SK-N-SH treated with all-trans-retinoic acid at 6 μM for 48 hours (cell line): Measurements from ENCODE around the gene TRAPPC4.

ENCODE experiments used
- ARNTL ChIP-seq: fragments of 450-650 bp; formaldehyde crosslinking; IDR thresholded peaks from 2 replicates; pipeline ENCODE4 v1.5.0; 2020; ENCODE audit warnings: low read depth, mild to moderate bottlenecking, moderate library complexity, borderline replicate concordance
- CSDC2 ChIP-seq: fragments of 250-450 bp; sonication (Bioruptor Pico); IDR thresholded peaks from 2 replicates; pipeline ENCODE4 v1.5.0; 2020; ENCODE audit warnings: mild to moderate bottlenecking, moderate library complexity
- GLIS3 ChIP-seq: fragments of 250-450 bp; sonication (Bioruptor Pico); IDR thresholded peaks from 2 replicates; pipeline ENCODE4 v1.5.0; 2020; ENCODE audit warnings: mild to moderate bottlenecking, moderate library complexity
- ISL1 ChIP-seq: fragments of 250-450 bp; sonication (Bioruptor Pico); IDR thresholded peaks from 2 replicates; pipeline ENCODE4 v2.1.2; 2022; ENCODE audit warnings: mild to moderate bottlenecking, moderate library complexity
- PPARA ChIP-seq: fragments of 250-450 bp; sonication (Bioruptor Pico); IDR thresholded peaks from 2 replicates; pipeline ENCODE4 v1.5.0; 2020; ENCODE audit warnings: mild to moderate bottlenecking, borderline replicate concordance
- TOX ChIP-seq: fragments of 250-450 bp; sonication (Bioruptor Pico); IDR thresholded peaks from 2 replicates; pipeline ENCODE4 v1.8.0; 2021; ENCODE audit warnings: mild to moderate bottlenecking, moderate library complexity, borderline replicate concordance
- ZFP3 ChIP-seq: fragments of 250-450 bp; sonication (Bioruptor Pico); IDR thresholded peaks from 2 replicates; pipeline ENCODE4 v1.5.0; 2020; ENCODE audit warnings: mild to moderate bottlenecking, moderate library complexity
- ZFP30 ChIP-seq: fragments of 450-650 bp; formaldehyde crosslinking; IDR thresholded peaks from 2 replicates; pipeline ENCODE4 v1.5.0; 2022; ENCODE audit warnings: mild to moderate bottlenecking, moderate library complexity
- ZNF565 ChIP-seq: fragments of 450-650 bp; formaldehyde crosslinking; conservative IDR thresholded peaks from 2 replicates; pipeline ENCODE4 v1.5.0; 2020; ENCODE audit warnings: low read depth, mild to moderate bottlenecking, moderate library complexity
- ZNF8 ChIP-seq: fragments of 450-650 bp; formaldehyde crosslinking; IDR thresholded peaks from 2 replicates; pipeline ENCODE4 v1.5.0; 2020; ENCODE audit warnings: mild to moderate bottlenecking, moderate library complexity
- TF ChIP-seq, protein P1 (sequence below): fragments of 250-450 bp; sonication (Bioruptor Pico); IDR thresholded peaks from 2 replicates; pipeline ENCODE4 v1.8.0; 2020; ENCODE audit warnings: mild to moderate bottlenecking, moderate library complexity, borderline replicate concordance
- TF ChIP-seq, protein P2 (sequence below): fragments of 250-450 bp; sonication (Bioruptor Pico); IDR thresholded peaks from 2 replicates; pipeline ENCODE4 v1.5.1; 2020; ENCODE audit warnings: low read depth, mild to moderate bottlenecking, moderate library complexity
- TF ChIP-seq, protein P3 (sequence below): fragments of 250-450 bp; sonication (Bioruptor Pico); IDR thresholded peaks from 2 replicates; pipeline ENCODE4 v1.5.0; 2020; ENCODE audit warnings: mild to moderate bottlenecking, moderate library complexity

DNA sequence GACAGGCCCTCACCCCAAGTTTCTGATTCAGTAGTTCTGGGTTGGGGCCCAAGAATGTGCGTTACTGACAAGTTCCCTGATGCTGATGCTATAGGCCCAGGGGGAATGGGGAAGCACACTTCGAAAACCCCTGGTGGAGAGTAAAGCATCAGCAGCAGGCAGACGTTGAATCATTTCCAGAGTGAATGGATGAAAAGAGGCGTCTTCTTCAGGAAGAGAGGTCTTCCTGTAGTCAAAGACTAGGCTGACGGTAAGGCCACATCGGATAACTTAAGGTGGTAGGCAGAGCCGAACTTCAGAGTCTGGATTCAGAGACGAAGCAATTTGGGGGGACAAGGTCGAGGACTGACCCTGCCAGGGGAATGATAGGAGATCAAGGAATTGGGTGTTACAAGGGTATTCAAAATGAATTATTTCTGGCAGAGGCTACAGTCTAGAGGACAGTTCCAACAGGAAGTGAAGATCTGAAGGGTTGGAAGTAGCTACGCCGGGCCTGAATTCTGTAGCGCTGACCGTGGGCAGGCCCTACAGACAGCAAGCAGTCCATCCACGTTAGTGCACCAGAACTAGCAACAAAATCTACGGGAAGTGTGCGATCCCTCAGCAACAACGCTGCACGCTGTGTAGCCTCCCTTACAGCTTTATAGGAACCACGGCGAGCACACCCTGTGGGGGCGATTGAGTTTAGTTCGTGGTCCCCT, 21.5 kb upstream of the TRAPPC4 start:
- TF ChIP-seq, protein P1, sequence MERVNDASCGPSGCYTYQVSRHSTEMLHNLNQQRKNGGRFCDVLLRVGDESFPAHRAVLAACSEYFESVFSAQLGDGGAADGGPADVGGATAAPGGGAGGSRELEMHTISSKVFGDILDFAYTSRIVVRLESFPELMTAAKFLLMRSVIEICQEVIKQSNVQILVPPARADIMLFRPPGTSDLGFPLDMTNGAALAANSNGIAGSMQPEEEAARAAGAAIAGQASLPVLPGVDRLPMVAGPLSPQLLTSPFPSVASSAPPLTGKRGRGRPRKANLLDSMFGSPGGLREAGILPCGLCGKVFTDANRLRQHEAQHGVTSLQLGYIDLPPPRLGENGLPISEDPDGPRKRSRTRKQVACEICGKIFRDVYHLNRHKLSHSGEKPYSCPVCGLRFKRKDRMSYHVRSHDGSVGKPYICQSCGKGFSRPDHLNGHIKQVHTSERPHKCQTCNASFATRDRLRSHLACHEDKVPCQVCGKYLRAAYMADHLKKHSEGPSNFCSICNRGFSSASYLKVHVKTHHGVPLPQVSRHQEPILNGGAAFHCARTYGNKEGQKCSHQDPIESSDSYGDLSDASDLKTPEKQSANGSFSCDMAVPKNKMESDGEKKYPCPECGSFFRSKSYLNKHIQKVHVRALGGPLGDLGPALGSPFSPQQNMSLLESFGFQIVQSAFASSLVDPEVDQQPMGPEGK = no peak
- TF ChIP-seq ZNF565 (CRISPR knock-in tag) (no peak), ARNTL (CRISPR knock-in tag) (no peak), CSDC2 (CRISPR knock-in tag) (no peak), ZNF8 (CRISPR knock-in tag) (no peak), GLIS3 (CRISPR knock-in tag) (no peak), TOX (CRISPR knock-in tag) (no peak), PPARA (CRISPR knock-in tag) (no peak), ZFP30 (CRISPR knock-in tag) (no peak), ZFP3 (CRISPR knock-in tag) (no peak), ISL1 (CRISPR knock-in tag) (no peak)
- TF ChIP-seq, protein P2, sequence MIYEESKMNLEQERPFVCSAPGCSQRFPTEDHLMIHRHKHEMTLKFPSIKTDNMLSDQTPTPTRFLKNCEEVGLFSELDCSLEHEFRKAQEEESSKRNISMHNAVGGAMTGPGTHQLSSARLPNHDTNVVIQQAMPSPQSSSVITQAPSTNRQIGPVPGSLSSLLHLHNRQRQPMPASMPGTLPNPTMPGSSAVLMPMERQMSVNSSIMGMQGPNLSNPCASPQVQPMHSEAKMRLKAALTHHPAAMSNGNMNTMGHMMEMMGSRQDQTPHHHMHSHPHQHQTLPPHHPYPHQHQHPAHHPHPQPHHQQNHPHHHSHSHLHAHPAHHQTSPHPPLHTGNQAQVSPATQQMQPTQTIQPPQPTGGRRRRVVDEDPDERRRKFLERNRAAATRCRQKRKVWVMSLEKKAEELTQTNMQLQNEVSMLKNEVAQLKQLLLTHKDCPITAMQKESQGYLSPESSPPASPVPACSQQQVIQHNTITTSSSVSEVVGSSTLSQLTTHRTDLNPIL (CRISPR knock-in tag) = no peak
- TF ChIP-seq, protein P3, sequence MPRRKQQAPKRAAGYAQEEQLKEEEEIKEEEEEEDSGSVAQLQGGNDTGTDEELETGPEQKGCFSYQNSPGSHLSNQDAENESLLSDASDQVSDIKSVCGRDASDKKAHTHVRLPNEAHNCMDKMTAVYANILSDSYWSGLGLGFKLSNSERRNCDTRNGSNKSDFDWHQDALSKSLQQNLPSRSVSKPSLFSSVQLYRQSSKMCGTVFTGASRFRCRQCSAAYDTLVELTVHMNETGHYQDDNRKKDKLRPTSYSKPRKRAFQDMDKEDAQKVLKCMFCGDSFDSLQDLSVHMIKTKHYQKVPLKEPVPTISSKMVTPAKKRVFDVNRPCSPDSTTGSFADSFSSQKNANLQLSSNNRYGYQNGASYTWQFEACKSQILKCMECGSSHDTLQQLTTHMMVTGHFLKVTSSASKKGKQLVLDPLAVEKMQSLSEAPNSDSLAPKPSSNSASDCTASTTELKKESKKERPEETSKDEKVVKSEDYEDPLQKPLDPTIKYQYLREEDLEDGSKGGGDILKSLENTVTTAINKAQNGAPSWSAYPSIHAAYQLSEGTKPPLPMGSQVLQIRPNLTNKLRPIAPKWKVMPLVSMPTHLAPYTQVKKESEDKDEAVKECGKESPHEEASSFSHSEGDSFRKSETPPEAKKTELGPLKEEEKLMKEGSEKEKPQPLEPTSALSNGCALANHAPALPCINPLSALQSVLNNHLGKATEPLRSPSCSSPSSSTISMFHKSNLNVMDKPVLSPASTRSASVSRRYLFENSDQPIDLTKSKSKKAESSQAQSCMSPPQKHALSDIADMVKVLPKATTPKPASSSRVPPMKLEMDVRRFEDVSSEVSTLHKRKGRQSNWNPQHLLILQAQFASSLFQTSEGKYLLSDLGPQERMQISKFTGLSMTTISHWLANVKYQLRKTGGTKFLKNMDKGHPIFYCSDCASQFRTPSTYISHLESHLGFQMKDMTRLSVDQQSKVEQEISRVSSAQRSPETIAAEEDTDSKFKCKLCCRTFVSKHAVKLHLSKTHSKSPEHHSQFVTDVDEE (CRISPR knock-in tag) = no peak
